ENCODE results near the gene GTF3C5.
"Not testable (repeated sequence)": the region's sequence is repeated elsewhere in the genome, so short reads cannot be mapped to it uniquely, and the experiment has no call there.

Gene GTF3C5

DNA sequence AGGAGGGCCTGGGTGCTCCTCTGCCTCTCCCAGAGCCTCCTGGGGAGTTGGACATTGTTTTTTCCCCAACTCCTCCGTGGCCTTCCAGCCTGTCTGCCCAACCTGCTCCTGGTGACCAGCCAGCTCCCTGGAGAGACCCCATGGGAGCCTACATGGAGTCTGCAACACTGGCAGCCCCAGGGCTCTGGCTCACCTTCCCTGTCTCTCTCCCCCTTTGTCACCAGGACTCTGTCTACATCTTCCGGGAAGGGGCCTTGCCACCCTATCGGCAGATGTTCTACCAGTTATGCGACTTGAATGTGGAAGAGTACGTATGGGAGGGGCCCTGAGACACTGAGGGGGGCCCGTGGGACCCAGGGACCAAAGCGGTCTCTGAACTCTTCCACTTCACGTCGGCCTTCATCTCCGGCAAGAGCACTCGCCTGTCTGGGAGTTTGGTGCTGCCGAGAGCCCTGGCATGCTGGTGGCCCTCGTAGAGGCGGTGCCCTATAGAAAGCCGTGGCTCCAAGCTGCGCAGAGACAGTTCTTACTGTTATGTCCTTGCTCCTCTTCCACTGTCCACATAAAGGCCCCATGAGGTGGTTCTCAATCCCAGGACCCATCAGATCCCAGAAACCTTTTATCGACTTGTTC is 25.1 kb downstream of the GTF3C5 start:
- no peak for DNase-seq (ENCODE audit: low read depth in 2 of 2)

DNA sequence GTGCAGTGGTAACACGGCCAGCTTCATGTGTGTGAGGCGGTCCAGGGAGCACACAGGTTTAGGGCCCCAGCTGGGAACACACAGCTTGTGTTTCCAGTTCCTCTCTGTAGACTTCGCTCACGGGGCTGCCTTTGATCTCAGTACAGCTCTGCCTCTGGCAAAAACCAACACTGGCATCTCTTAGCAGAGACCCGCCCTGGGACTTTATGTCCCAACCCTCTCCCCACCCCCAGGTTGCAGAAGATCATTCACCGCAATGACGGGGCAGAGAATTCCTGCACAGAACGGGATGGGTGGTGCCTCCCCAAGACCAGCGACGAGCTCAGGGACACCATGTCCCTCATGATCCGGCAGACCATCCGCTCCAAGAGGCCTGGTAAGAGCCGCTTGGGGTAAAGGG is 25.7 kb downstream of the GTF3C5 start:
- no peak for DNase-seq (ENCODE audit: low read depth in 2 of 2)

- DNase-seq (ENCODE audit: low read depth in 2 of 2): no peak
Observed at GRCh38 chr9:133057006-133057405, 26.2 kb downstream of the GTF3C5 start.

DNA sequence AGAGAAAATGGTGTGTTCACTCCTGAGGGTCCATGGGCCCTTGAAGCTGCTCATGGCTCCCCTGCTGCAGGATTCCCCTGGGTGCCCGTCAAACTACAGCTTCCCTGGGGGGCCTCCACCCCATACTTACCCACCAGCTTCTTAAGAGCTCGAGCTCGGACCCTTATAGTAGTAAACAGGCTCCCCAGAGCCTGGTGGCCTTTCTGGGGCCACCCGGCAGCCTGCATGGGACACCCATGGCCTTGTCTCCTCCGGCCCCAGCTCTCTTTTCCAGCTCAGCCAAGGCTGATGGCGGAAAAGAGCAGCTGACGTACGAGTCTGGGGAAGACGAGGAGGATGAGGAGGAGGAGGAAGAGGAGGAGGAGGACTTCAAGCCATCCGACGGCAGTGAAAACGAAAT is 26.8 kb downstream of the GTF3C5 start:
- DNase-seq (ENCODE audit: low read depth in 2 of 2): no peak

DNA sequence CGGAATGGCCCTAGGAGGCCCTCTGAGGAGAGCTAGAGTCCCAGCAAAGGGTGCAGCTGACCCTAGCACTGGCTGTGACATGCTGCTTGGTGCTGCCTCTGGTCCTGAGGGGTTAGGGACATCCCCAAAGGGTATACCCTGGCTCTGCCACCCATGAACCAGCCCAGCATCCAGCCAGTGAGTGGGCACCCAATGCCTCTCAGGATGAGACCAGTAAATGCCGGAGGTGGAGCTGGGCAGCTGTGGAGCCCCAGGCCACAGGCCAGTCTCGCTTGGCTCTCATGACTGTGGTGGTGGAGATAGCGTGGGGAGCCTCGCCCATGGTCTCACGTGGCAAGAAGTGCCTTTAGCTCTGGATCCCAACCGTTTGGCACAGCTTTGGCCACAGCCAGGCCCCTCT is 27.3 kb downstream of the GTF3C5 start:
- DNase-seq (ENCODE audit: low read depth in 2 of 2): no peak

- no peak for DNase-seq (ENCODE audit: low read depth in 2 of 2)
Observed at GRCh38 chr9:133058550-133059320, 27.9 kb downstream of the GTF3C5 start.

DNA sequence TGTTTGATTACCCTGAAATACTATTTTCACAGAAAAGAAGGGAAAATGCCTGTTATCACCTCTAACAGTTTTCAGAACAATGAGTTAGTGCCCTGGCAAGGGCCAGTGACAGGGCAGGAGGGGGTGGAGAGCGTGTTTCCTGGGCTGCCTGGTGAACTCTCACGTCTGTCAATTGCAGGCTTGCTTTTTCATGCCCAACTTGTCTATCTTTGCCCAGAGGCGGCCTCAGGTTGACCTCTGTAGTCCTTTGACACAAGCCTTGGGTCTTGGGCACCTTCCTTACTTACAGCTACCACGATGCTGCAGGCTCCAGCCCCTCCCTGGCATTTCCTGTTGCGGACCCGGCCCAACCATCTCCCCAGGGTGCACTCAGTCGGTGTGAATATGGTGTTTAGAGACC is 28.8 kb downstream of the GTF3C5 start:
- no peak for DNase-seq (ENCODE audit: low read depth in 2 of 2)

DNA sequence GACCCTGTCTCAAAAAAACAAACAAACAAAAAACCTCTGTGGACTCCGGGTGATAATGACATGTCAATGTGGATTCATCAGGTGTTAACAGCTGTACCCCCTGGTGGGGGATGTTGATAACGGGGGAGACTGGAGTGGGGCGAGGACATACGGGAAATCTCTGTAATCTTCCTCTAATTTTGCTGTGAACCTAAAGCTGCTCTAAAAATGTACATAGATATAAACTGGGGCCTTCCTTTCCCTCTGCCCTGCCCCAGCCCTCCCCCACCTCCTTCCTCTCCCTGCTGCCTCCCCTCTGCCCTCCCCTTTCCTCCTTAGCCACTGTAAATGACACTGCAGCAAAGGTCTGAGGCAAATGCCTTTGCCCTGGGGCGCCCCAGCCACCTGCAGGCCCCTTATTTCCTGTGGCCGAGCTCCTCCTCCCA is 29.6 kb downstream of the GTF3C5 start:
- DNase-seq (ENCODE audit: low read depth in 2 of 2): no peak

DNA sequence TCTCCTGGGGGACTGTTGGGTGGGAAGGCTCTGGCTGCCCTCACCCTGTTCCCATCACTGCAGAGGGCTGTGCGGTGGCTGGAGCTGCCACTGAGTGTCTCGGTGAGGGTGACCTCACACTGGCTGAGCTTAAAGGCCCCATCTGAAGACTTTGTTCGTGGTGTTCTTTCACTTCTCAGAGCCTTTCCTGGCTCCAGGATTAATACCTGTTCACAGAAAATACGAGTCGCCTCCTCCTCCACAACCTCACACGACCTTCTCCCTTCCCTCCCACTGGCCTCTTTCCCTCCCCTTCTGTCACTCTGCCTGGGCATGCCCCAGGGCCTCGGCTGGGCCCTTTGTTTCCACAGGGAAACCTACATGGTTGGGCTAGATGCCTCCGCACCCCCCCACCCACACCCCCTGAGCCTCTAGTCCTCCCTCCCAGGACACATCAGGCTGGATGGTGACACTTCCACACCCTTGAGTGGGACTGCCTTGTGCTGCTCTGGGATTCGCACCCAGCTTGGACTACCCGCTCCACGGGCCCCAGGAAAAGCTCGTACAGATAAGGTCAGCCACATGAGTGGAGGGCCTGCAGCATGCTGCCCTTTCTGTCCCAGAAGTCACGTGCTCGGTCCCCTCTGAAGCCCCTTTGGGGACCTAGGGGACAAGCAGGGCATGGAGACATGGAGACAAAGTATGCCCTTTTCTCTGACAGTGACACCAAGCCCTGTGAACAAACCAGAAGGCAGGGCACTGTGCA is 30.4 kb downstream of the GTF3C5 start:
- DNase-seq (ENCODE audit: low read depth in 2 of 2): not testable (repeated sequence)

DNA sequence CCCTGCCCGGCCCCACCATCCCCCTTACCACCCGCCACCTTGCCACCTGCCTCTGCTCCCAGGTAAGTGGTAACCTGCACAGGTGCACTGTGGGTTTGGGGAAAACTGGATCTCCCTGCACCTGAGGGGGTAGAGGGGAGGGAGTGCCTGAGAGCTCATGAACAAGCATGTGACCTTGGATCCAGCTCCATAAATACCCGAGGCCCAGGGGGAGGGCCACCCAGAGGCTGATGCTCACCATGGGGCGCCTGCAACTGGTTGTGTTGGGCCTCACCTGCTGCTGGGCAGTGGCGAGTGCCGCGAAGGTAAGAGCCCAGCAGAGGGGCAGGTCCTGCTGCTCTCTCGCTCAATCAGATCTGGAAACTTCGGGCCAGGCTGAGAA is 31.0 kb downstream of the GTF3C5 start, which contains the start of gene CEL:
CEL (plus strand) TSS at position 218 of the 382 bp plus-strand sequence; CDS start at position 240, 22 bp downstream.
- DNase-seq (ENCODE audit: low read depth in 2 of 2): not testable (repeated sequence)

DNA sequence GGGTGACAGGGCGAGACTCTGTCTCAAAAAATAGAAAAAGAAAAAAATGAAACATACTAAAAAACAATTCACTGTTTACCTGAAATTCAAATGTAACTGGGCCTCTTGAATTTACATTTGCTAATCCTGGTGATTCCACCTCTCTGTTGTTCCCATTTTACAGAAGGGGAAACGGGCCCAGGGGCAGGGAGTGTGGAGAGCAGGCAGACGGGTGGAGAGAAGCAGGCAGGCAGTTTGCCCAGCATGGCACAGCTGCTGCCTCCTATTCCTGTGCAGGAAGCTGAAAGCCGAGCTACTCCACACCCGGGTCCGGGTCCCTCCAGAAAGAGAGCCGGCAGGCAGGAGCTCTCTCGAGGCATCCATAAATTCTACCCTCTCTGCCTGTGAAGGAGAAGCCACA is 31.8 kb downstream of the GTF3C5 start:
- DNase-seq (ENCODE audit: low read depth in 2 of 2): not testable (repeated sequence)

GRCh38 chr9:133063159-133063499 is 32.3 kb downstream of the GTF3C5 start:
- no peak for DNase-seq (ENCODE audit: low read depth in 2 of 2)

GRCh38 chr9:133063500-133064231 is 32.9 kb downstream of the GTF3C5 start:
- no peak for DNase-seq (ENCODE audit: low read depth in 2 of 2)

GRCh38 chr9:133064241-133065069 is 33.7 kb downstream of the GTF3C5 start:
- no peak for DNase-seq (ENCODE audit: low read depth in 2 of 2)

DNA sequence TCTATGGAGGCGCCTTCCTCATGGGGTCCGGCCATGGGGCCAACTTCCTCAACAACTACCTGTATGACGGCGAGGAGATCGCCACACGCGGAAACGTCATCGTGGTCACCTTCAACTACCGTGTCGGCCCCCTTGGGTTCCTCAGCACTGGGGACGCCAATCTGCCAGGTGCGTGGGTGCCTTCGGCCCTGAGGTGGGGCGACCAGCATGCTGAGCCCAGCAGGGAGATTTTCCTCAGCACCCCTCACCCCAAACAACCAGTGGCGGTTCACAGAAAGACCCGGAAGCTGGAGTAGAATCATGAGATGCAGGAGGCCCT is 34.2 kb downstream of the GTF3C5 start:
- DNase-seq (ENCODE audit: low read depth in 2 of 2): no peak

GRCh38 chr9:133066181-133066983 is 35.6 kb downstream of the GTF3C5 start:
- DNase-seq (ENCODE audit: low read depth in 2 of 2): no peak

GRCh38 chr9:133067006-133067405 is 36.2 kb downstream of the GTF3C5 start:
- no peak for DNase-seq (ENCODE audit: low read depth in 2 of 2)

DNA sequence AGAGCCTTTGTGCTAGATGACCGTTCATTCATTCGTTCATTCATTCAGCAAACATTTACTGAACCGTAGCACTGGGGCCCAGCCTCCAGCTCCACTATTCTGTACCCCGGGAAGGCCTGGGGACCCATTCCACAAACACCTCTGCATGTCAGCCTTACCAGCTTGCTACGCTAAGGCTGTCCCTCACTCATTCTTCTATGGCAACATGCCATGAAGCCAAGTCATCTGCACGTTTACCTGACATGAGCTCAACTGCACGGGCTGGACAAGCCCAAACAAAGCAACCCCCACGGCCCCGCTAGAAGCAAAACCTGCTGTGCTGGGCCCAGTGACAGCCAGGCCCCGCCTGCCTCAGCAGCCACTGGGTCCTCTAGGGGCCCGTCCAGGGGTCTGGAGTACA is 37.0 kb downstream of the GTF3C5 start:
- DNase-seq (ENCODE audit: low read depth in 2 of 2): no peak

GRCh38 chr9:133068431-133068830 is 37.6 kb downstream of the GTF3C5 start:
- not testable (repeated sequence) for DNase-seq (ENCODE audit: low read depth in 2 of 2)

DNA sequence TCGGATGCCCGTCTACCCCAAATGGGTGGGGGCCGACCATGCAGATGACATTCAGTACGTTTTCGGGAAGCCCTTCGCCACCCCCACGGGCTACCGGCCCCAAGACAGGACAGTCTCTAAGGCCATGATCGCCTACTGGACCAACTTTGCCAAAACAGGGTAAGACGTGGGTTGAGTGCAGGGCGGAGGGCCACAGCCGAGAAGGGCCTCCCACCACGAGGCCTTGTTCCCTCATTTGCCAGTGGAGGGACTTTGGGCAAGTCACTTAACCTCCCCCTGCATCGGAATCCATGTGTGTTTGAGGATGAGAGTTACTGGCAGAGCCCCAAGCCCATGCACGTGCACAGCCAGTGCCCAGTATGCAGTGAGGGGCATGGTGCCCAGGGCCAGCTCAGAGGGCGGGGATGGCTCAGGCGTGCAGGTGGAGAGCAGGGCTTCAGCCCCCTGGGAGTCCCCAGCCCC is 39.7 kb downstream of the GTF3C5 start:
- not testable (repeated sequence) for DNase-seq (ENCODE audit: low read depth in 2 of 2)

Data from activated CD8-positive, alpha-beta memory T cell treated with anti-CD3 and anti-CD28 coated beads for 4 hours (primary cell).